HG03097 (cell line): ENCODE data around the gene LTBP3.

Experiments
- ATAC-seq: cut with Tn5 transposase; IDR thresholded peaks from one replicate; pipeline ENCODE4 v1.9.1; 2021; ENCODE audit not compliant: unreplicated experiment, low FRiP score

The LTBP3 gene

DNA sequence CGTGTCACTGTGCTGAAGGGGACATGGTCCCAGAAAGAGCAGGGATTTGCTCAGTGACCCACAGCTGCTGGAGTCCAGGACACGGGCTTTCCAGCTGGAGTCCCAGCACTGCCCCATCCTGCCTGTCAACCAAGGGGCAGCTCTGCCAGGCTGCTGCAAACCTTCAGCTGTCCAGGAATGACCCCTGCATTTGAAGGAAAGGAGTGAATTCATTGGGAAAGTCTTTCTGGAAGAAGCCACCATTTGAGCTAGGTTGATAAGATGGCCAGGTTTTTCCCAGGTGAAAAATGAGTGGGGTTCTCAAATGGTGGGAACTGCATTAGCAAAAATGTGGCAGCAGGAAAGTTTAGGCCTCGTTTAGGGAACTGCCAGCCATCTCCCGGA lies 28.1 kb upstream of the LTBP3 start:
- ATAC-seq: no peak

DNA sequence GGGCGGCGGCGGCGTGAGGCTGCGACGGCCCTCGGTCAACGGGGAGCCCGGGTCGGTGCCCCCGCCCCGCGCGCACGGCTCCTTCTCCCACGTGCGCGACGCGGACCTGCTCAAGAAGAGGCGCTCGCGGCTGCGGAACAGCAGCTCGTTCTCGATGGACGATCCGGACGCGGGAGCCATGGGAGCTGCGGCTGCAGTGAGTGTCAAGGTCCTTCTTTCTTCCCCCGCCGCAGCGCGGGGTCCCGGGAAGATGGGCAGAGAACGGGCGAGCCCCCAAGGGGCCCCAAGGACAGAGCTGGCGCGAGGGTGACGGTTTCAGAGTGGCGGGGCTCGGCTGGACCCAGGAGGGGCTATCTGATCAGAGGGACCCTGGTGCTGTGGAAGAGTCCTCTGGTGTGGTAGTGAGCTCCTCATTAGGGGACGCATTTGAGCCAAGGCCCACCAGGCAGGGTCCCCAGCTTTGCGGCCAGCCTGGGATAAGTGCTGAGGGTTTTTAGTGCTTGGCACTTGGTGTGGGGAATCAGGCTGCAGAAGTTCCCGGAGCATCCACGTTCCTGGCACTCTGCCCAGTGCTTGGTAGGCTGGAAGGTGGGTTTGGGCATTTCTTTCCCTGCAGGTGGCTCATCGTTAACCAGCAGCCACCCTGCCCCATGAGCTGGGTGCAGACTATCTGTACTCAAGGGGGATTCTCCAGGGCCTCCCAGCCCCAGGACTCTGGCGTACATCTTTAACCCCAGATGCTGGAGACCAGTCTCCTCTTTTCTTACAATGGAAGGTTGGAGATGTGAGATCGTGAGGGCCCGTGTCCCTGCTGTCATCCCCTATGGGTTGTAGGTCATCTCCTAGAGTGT lies 27.5 kb upstream of the LTBP3 start:
- no peak for ATAC-seq

DNA sequence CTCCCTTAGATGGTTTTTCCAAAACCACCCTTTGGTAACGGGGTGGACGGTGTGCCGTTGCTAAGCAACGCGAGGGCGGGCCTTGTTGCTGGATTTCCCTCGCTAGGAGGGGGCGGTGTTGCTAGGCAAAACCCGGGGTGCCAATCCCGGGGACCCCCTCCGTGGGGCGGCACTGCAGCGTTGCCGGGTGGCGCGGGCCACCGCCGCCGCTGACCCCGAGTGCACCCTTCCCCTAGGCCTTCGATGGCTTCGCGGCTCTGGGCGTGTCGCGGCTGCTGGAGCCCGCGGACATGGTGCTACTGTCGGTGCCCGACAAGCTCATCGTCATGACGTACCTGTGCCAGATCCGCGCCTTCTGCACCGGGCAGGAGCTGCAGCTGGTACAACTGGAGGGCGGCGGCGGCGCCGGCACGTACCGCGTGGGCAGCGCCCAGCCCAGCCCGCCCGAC lies 26.6 kb upstream of the LTBP3 start:
- ATAC-seq: no peak

DNA sequence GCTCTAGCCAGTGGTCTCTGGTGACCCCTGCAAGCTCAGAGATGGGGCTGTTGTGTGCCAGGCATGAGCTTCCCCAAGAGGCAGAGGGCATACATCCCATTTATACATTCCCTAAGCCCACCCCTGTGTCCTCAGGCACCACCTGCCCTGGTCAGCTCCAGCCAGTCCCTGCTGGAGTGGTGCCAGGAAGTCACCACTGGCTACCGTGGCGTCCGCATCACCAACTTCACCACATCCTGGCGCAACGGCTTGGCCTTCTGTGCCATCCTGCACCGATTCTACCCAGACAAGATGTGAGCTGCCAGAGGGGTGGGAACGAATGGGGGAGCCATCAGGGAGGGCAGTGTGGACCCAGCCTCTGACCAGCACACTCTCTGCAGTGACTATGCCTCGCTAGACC lies 25.9 kb upstream of the LTBP3 start:
- ATAC-seq: no peak

DNA sequence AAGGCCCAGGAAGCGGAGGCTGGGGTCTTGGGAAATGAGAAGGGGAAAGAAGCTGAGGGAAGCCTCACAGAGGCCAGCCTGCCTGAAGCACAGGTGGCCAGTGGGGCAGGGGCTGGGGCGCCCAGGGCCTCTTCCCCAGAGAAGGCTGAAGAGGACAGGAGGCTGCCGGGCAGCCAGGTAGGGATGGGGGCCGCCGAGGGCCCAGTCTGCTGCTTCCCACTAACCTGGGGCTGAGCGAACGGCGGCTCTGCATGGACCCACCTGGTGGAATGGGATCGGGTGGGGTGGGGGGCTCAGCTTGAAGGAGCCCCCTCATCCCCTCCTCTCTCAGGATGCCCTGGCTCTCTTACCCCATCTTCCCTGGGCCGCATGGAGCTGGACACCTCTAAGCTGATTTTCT lies 25.4 kb upstream of the LTBP3 start:
- no peak for ATAC-seq

DNA sequence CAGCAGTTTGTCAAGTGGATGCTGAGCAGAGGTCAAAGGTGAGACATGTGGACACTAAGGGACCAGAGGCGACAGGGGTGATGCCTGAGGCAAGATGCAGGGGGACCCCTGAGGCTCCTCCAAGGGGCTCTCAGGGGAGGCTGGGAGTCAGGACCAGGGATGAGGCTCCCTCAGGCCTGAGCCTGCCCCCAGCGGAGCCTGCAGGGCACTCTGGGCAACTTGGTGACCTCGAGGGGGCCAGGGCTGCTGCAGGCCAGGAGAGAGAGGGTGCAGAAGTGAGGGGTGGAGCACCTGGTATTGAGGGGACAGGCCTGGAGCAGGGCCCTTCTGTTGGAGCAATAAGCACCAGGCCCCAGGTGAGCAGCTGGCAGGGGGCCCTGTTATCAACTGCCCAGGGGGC lies 23.8 kb upstream of the LTBP3 start:
- ATAC-seq: no peak

DNA sequence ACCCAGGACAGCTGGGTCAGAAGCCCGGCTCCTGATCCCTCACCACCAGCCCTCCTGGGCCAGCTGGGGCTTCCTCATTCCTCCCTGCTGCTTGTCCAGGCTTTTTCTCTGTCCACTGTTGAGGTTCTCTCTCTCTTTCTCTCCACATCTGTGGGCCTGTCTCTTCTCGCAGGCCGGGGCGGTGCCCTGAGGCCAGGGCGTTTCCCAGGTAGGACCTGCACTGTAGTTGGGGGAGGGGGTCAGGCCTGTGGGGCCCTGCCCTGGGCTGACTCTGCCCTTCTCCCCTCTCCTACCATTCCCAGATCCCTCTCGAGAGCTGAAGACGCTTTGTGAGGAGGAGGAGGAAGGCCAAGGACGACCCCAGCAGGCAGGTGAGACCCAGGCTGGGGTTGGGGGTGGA lies 22.6 kb upstream of the LTBP3 start:
- ATAC-seq: no peak

DNA sequence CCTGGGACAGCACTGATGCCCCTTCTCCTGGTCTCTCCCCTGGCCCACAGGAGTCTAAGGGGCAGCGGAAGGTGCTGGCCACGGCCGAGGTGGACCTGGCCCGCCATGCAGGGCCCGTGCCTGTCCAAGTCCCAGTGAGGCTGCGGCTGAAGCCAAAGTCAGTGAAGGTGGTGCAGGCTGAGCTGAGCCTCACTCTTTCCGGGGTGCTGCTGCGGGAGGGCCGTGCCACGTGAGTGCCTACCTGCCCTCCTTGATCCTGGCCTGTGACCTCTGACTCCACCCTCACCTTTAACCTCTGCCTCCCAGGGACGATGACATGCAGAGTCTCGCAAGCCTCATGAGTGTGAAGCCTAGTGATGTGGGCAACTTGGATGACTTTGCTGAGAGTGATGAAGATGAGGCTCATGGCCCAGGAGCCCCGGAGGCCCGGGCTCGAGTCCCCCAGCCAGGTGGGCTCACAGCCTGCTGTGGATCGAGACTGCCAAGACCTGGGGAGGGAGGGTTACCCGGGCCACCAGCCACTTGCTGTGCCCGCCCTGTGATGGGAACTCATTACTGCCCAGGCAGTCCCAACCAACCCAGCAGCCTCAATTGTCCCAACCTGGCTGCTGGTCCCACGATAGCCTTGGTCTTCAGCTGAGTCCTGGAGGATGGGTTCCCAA lies 22.0 kb upstream of the LTBP3 start:
- no peak for ATAC-seq

DNA sequence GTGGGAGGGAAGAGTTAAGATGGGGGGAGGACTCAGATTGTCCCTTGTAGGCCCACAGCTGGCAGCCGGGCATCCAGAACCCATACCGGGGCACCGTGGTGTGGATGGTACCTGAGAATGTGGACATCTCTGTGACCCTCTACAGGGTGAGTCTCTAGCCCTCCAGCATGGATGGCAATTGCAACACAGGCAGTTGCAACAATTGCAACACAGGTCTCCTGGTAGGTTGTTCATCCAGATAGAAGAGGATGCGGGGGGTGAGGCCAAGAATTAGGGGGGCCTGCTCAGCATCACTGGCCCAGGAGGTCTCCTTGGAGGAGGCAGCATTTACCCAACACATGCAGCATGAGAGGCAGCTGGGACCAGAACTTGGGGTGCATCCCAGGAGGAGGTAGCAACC lies 21.1 kb upstream of the LTBP3 start:
- ATAC-seq: no peak

DNA sequence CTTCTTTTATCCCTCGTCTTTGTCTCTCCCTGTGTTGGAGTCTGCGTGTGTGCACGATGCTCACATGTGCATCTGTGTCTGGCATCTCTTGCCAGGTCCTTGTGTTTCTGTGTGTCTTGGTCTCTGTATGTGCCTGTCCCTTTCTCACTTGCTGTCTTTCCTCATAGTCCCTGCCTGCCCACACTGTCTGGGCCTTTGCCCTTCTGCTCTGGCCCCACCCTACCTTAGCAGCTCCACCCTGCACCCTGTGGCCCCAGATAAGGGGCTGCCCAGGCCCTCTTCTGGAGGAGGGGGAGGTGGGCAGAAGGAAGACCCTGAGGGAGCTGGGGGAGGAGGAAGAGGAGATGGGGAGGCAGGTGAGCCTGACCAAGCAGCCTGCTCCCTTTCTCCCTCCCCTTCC lies 20.5 kb upstream of the LTBP3 start:
- ATAC-seq: no peak

DNA sequence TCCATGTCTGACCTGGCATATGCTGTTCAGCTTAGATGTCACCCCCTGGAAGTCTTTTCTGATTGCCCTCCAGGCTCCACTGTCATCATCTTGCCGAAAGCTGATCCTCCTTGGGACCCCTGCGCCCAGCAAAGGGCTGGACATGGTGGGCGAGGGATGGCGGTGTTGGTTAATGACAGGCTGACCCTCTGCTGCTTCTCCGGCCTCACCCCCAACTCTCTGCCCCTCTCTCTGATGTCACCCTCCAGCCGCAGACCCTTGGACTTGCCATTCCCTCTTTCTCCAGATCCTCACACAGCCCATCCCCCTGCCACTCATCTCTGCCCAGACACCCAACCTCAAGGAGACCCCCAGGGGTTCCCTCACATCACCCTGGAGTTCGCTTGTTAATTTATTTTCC lies 20.0 kb upstream of the LTBP3 start:
- no peak for ATAC-seq

DNA sequence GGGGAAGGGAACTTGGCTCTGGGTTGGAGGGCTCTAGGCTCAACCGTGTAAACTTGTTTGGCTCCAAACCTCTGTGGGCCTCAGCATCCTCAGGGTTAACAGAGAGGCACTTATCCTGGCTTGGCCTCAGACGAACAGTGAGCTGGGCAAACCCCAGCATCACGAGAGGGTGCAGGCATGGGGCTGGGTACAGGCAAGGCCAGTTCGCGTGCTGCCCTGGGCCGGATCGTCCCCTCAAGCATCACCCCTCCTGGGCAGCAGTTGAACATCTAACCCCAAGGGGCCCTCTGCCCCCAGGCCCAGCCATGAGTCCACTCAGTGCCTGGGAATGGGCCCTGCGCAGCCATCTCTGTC lies 19.6 kb upstream of the LTBP3 start:
- ATAC-seq: no peak

DNA sequence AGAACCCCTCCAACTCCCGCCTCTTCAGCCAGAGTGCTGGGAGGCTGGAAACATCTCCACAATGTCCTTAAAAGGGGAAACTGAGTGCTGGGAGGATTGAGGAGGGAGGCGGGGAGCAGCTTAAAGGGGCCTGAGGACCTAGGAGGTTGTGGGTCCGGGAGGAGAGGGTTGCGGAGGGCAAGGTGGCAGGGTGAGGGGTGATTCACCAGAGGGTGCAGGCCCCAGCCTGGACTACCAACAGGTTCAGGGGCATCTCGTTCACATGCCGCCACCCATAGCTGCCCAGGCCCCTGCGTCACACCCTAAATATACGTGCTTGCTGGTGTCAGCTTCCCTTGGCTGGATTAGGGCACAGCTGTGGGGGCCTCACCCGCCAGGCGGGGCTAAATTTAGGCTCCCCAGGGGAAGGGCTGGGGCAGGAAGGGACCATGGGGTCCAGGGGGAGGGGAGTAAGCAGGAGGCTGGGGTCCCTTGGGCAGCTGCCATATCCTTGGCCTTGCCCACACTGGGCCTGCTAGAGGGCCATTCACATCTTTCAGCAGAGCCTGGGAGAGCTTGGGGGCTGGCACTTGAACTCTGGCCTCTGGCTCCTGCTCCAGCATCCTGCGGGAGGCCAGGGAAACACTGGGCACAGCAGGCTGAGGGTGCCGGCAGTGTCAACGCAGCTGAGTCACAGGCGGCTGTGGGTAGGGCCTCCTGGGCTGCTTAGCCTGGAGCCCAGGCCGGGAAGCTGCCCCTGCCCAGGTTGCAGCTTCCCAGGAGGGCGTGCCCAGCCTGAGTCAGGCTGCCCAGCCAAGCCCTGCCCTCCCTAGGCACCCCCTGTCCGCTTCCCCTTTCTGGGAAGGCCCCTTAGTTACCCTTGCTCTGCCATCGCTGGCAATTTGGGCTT lies 19.0 kb upstream of the LTBP3 start:
- ATAC-seq: no peak

DNA sequence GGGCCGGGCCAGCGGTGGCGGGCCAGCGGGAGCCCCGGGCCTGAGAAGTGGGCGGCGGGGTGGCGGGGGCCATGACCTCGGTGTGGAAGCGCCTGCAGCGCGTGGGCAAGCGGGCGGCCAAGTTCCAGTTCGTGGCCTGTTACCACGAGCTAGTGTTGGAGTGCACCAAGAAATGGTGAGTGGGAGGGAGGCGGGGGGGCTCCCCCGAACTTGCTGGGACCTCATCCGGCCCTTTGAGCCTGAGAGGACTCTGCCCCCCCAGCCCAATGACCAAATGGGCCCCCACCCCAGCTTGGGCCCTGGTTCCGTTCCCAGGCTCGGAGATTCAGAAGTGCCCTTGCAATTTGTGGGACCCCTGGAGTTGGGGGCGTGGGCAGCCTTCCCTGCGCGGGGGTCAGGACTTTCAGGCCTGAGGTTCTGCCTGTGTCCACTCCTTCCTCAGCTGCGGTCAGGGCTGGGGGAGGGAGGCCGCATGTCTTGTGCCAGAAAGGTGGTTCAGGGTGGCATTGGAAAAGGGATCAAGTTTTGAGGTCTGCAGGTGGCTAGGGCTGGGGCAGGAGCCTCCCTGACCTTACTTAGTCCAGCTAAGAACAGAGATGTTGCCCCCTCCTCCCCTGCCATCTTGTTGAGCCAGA lies 18.2 kb upstream of the LTBP3 start:
- ATAC-seq: no peak

DNA sequence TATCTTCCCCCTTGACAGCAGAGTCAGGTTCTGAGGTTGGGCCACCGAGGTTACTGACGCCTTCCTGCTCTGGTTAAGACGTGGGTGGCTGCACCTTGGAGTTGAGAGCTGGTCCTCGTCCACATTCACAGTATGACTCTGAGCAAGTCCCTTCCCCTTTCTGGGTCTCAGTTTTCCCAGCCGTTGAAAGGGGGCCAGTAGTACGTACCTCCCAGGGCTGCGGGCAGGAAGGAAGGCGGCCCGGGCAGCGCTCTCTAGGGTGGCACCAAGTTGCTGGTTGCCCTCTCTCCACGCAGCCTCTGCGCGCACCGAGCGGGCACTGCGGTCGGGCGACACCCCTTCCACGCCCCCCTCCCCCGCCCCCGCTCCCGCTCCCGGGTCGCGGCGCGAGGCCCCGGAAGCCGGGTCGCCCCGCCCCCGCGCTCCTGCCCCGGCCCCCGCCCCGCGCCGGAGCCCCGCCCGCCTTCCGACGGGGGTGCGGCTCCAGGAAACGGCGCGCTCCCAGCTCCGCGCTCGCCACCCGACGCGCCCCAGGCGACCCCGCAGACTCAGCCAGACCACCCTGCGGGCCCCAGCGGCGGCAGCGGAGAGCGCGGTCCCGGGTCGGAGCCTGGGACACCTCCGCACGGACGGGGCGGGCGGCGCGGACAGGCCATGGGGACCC lies 17.5 kb upstream of the LTBP3 start, which contains the start of gene EHBP1L1:
Gene EHBP1L1 (plus strand): TSS at position 486 of the 664 bp plus-strand sequence. CDS start 250 bp downstream, outside the sequence.
- ATAC-seq: no peak

DNA sequence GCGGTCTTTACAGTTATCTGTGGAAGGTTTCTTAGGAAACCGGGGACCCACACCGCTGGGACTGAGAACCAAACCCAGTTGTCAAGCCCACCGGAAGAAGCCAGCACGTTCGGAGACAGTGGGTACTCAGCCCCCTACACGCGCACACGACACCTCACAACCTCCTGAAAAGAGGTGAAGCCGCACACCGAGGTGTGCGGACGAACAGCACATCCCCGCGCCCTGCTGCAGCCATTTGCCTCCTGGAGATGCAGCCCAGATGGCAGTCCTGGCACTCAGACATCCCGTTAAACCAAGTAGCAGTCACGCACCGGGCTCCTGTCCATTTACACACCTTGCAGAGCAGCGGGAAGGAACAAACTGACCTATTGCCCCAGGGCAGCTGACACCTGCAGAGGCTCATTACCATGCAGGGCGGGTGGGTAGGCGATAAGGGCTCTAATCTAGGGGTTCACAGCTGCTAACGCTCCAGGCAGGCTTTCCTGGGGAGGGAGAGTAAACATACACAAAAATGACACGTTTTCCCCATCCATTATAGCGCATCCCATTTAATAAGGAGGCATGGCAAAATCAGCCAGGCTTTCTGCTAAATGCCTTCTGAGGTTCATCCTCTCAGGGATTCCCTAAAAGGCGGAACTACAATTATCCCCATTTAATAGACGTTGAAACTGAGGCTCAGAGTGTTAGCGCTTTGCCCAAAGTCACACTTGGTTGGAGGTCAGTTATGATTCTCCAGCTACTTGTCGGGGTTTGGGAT lies 16.8 kb upstream of the LTBP3 start:
- ATAC-seq: no peak

DNA sequence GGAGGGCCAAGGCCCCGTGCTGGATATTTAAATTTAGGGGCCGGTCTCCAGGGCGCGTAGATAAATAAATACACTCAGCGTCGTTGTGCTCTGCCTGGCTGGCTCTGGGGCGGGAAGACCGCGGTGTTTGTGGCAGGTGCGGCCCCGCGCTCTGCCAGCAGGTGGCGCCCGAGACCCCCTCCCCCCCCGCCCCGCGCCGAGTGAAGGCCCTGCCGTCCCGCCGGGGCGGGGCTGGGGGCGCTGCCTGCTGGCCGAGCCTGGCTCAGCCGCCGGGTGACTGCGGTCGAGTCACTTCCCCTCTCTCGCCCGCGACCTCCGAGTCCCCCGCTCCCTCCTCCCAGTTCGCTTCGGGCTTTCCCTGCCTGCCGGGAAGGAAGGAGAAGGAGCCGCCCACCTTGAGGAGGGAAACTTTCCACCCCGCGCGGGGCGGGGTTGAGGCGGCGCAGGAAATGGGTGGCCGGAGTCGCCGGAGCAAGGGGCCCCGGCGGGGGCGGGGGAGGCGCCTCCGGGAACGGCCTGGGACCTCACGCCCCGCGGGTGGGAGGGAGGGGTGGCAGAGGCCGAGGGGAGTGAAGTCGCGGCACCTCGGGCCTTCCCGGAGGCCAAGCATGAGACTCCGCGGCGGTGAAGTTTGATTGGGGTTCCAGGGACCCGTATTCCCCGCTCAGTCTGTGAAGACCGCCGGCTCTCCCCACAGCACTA lies 16.1 kb upstream of the LTBP3 start:
- ATAC-seq: peak; percentile 42

DNA sequence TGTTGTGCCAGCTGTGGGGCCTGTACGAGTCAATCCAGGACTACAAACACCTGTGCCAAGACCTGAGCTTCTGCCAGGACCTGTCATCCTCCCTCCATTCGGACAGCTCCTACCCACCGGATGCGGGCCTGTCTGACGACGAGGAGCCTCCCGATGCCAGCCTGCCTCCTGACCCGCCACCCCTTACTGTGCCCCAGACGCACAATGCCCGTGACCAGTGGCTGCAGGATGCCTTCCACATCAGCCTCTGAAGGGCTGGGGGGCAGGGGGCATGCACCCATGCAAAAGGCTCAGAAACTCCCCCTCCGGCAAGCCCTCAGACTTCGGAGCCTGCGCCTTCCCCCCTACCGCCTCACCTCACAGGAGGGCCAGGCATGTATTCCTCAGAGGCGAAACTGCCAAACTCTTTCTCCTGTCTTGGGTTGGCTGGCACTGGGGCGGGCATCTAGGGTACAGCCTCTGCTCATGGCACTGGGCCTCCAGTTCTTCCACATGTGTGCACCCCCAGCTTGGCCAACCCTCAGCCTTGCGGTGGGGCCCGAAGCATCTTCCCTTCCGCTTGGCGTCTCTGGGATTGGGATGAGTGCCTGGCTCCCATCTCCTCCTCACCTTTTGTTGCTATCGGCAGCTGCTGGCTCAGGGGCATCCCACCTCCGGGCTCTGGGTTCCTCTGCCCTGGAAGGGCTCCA lies 15.4 kb upstream of the LTBP3 start:
- no peak for ATAC-seq
